Neuronal stem cell (in vitro differentiated cells): ENCODE data around the gene TOX2.

Source experiments
- DNase-seq: peaks from one replicate; pipeline ENCODE4 v3.0.0-alpha.2; 2013; ENCODE audit warnings: low spot score
- H2AFZ ChIP-seq: one replicate; pipeline ENCODE4 v1.6.1; 2013; ENCODE audit warnings: mild to moderate bottlenecking, low read length, inconsistent platforms
- H2AK5ac ChIP-seq: 2 replicates; pipeline ENCODE4 v1.6.1; 2013; ENCODE audit warnings: low read depth, mild to moderate bottlenecking, inconsistent platforms, low read length, moderate library complexity, mixed read lengths
- H2BK120ac ChIP-seq: 2 replicates; pipeline ENCODE4 v1.6.1; 2013; ENCODE audit warnings: low read depth, mild to moderate bottlenecking, inconsistent platforms, low read length, moderate library complexity, mixed read lengths
- H2BK12ac ChIP-seq: one replicate; pipeline ENCODE4 v1.6.1; 2013; ENCODE audit warnings: low read length, inconsistent platforms
- H2BK15ac ChIP-seq: 2 replicates; pipeline ENCODE4 v1.6.1; 2013; ENCODE audit warnings: mild to moderate bottlenecking, low read length, inconsistent platforms, mixed read lengths
- H2BK5ac ChIP-seq: one replicate; pipeline ENCODE4 v1.6.1; 2013; ENCODE audit warnings: inconsistent platforms, mild to moderate bottlenecking, low read length, moderate library complexity
- H3K14ac ChIP-seq: one replicate; pipeline ENCODE4 v1.6.1; 2013; ENCODE audit warnings: low read length, inconsistent platforms
- H3K18ac ChIP-seq: 2 replicates; pipeline ENCODE4 v1.6.1; 2013; ENCODE audit warnings: low read length, inconsistent platforms
- H3K23ac ChIP-seq: 2 replicates; pipeline ENCODE4 v1.6.1; 2013; ENCODE audit warnings: low read depth, mild to moderate bottlenecking, mixed read lengths, low read length, inconsistent platforms; ENCODE audit not compliant: poor library complexity
- H3K27ac ChIP-seq: replicated peaks from 3 replicates; pipeline ENCODE4 v1.5.1; 2013; ENCODE audit warnings: low read length, inconsistent platforms
- H3K27me3 ChIP-seq, 3 experiments: 2 replicates each; pipeline ENCODE4 v1.6.1; 2013; ENCODE audit warnings: low read length in 3 of 3, mild to moderate bottlenecking in 2 of 3, inconsistent platforms in 1 of 3, low read depth in 1 of 3, mixed read lengths in 1 of 3, moderate library complexity in 1 of 3; ENCODE audit not compliant: control insufficient read depth in 3 of 3, insufficient read depth in 3 of 3
- H3K36me3 ChIP-seq, 2 donors: replicated peaks in 1 of 2; 2 replicates each; pipeline ENCODE4 v1.6.1; 2013; ENCODE audit warnings: low read length in 2 of 2; ENCODE audit not compliant: control insufficient read depth in 2 of 2, insufficient read depth in 2 of 2
- H3K4ac ChIP-seq: 2 replicates; pipeline ENCODE4 v1.6.1; 2013; ENCODE audit warnings: inconsistent platforms, mild to moderate bottlenecking, low read length, moderate library complexity
- H3K4me1 ChIP-seq, 2 donors: 1 replicate in 1 of 2; 2 replicates in 1 of 2; pipeline ENCODE4 v1.6.1; 2013; ENCODE audit warnings: low read length in 2 of 2, low read depth in 1 of 2; ENCODE audit not compliant: control insufficient read depth in 2 of 2, insufficient read depth in 1 of 2
- H3K4me2 ChIP-seq: one replicate; pipeline ENCODE4 v1.6.1; 2013; ENCODE audit warnings: mild to moderate bottlenecking, low read length, inconsistent platforms; ENCODE audit not compliant: insufficient read depth, poor library complexity, severe bottlenecking
- H3K4me3 ChIP-seq, 2 donors: 2 replicates each; pipeline ENCODE4 v1.5.1; 2013; ENCODE audit warnings: low read length in 2 of 2, mild to moderate bottlenecking in 2 of 2, inconsistent platforms in 1 of 2, moderate library complexity in 1 of 2
- H3K79me1 ChIP-seq: one replicate; pipeline ENCODE4 v1.6.1; 2013; ENCODE audit warnings: low read depth, mild to moderate bottlenecking, inconsistent platforms, low read length, moderate library complexity
- H3K9ac ChIP-seq: one replicate; pipeline ENCODE4 v1.6.1; 2013; ENCODE audit warnings: mild to moderate bottlenecking, low read depth, low read length, inconsistent platforms; ENCODE audit not compliant: poor library complexity
- H3K9me3 ChIP-seq, 2 donors: replicated peaks in 1 of 2; 2 replicates each; pipeline versions ENCODE3 to v1.6.1; 2013; ENCODE audit warnings: low read length in 2 of 2, mild to moderate bottlenecking in 2 of 2, inconsistent platforms in 1 of 2, low read depth in 1 of 2, mixed read lengths in 1 of 2, moderate library complexity in 1 of 2; ENCODE audit not compliant: control insufficient read depth in 2 of 2, insufficient read depth in 1 of 2
- H4K8ac ChIP-seq: one replicate; pipeline ENCODE4 v1.6.1; 2013; ENCODE audit warnings: low read depth, mild to moderate bottlenecking, inconsistent platforms, low read length, moderate library complexity
- H4K91ac ChIP-seq: one replicate; pipeline ENCODE4 v1.6.1; 2013; ENCODE audit warnings: low read length, low read depth, mild to moderate bottlenecking, inconsistent platforms; ENCODE audit not compliant: poor library complexity
- WGBS, 2 donors: extraction: QIAGEN DNeasy Blood & Tissue Kit; methylation state at CpG; one replicate each; pipeline ENCODE4 v1.1.7; 2013; ENCODE audit warnings: missing lambda C conversion rate in 2 of 2, mixed read lengths in 1 of 2; ENCODE audit not compliant: insufficient read length in 2 of 2, insufficient replicate concordance in 1 of 2; ENCODE audit errors: extremely low coverage in 2 of 2; 5-methylcytosine and 5-hydroxymethylcytosine counted together

The TOX2 gene

DNA sequence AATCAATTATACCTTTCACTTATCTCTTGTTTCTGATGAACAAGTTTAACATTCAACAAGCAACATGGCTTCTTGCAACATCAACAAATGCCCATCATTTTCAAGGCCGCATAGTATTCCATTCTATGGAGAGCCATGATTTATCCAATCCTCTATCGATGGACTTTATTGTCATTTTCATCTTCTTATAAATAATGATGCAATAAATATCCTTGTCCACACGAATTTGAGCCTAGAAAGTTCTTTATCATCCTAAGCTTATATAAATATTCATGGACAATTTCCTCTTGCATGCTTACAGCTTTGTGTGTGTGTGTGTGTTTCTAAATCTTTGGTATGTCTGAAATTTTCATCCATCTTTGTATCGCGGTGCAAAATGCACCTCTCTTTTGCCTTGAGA is 29.1 kb downstream of the TOX2 start:
- H4K8ac ChIP-seq = no peak overlapping the region
- H3K36me3 ChIP-seq = no peaks in the 10 kb centered on the region
- H2BK12ac ChIP-seq = no peak overlapping the region
- DNase-seq = no peak
- no peaks in the 10 kb centered on the region for H3K79me1 ChIP-seq
- H3K27ac ChIP-seq = no peak overlapping the region
- no peak overlapping the region for H2AK5ac ChIP-seq
- H3K27me3 ChIP-seq = peaks cover 0 to 3% (median 0%) of the 10 kb centered on the region in 3 experiments
- H2BK120ac ChIP-seq = no peak overlapping the region
- WGBS, 2 donors = no CpG with 5 or more reads among the region's 5 CpGs
- no peak overlapping the region for H3K4me3 ChIP-seq
- no peak overlapping the region for H3K4ac ChIP-seq
- no peak overlapping the region for H3K23ac ChIP-seq
- no peak overlapping the region for H3K14ac ChIP-seq
- no peaks in the 10 kb centered on the region for H3K9me3 ChIP-seq
- H4K91ac ChIP-seq = no peak overlapping the region
- H2BK15ac ChIP-seq = no peak overlapping the region
- H3K9ac ChIP-seq = no peak overlapping the region
- peaks cover 0 to 2% of the 10 kb centered on the region in 2 donors for H3K4me1 ChIP-seq
- no peak overlapping the region for H2AFZ ChIP-seq
- H2BK5ac ChIP-seq = no peak overlapping the region
- no peak overlapping the region for H3K4me2 ChIP-seq
- H3K18ac ChIP-seq = no peak overlapping the region

DNA sequence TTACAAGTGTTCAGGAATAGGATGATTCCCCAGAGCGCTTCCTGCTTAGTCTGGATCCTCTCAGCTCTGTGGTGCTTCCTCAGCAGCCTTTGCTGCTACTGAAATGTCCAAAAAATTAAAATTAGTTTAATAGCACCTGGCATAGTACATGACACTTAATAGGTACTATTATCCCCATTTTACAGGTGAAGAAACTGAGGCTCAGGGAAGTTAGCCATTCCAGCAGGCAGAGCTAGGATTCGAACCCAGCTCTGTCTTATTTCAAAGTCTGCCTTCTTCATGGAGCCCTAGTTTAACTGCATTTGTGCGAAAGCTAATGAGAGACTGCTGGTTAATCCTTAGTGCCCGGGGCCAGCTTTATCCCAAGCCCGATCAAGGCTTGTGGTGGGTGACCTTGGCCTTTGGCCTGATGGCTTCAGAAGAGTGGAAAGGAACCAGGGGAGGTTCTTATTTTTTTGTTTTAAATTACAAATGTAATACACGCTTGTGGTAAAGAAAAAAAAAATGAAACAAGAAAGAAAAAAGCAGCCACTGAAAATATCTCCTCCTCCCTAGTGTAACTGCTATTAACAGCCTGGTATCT is 30.1 kb downstream of the TOX2 start:
- WGBS, 2 donors = no CpG with 5 or more reads among the region's 6 CpGs
- DNase-seq = no peak
- H3K4ac ChIP-seq = no peak overlapping the region
- no peak overlapping the region for H2BK120ac ChIP-seq
- no peak overlapping the region for H3K27ac ChIP-seq
- no peaks in the 10 kb centered on the region for H3K79me1 ChIP-seq
- H3K36me3 ChIP-seq = no peaks in the 10 kb centered on the region
- H3K9ac ChIP-seq = no peak overlapping the region
- H4K91ac ChIP-seq = no peak overlapping the region
- H2BK5ac ChIP-seq = no peak overlapping the region
- H3K14ac ChIP-seq = no peak overlapping the region
- no peak overlapping the region for H3K4me3 ChIP-seq
- peaks cover 0 to 4% of the 10 kb centered on the region in 2 donors for H3K4me1 ChIP-seq
- H3K23ac ChIP-seq = no peak overlapping the region
- H2BK15ac ChIP-seq = no peak overlapping the region
- H2AK5ac ChIP-seq = no peak overlapping the region
- no peaks in the 10 kb centered on the region for H3K9me3 ChIP-seq
- H3K4me2 ChIP-seq = no peak overlapping the region
- no peak overlapping the region for H3K18ac ChIP-seq
- H4K8ac ChIP-seq = no peak overlapping the region
- peaks cover 0 to 3% (median 0%) of the 10 kb centered on the region in 3 experiments for H3K27me3 ChIP-seq
- no peak overlapping the region for H2AFZ ChIP-seq
- H2BK12ac ChIP-seq = no peak overlapping the region

DNA sequence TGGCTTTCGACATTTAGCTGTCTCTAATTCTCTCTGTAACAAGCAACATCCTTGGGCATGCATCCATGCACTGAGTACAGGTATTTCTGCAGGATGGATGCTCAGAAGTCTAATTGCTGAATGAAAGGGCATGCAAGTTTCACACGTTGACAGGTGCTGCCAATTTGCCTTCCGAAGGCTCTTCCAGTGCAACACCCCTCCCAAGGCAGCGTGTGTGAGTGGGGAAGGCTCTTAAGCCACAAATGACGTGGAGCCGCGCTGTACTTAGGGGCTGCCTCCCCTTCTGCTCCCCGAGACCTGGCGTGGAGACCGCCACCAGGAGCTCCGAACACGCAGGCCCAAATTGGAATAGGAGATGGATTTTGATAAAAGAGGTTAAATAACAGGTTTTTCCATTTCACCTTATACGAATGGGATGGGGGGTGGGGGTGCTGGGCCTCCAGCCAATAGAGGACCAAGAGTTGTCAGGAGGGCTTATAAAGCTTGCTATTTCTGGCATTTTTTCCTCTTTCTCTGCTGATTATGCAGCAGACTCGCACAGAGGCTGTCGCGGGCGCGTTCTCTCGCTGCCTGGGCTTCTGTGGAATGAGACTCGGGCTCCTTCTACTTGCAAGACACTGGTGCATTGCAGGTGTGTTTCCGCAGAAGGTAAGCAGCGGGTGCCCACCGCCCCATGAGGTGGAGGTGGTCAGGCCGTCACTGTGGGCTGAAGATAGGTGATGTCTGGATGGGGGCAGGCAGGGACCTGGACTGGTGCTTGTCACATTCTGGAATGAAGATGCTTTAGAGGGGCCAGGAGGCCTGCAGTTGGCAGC is 30.9 kb downstream of the TOX2 start:
- Histone ChIP-seq H2BK12ac (no peak overlapping the region), H3K23ac (no peak overlapping the region), H3K9ac (no peak overlapping the region), H2AK5ac (no peak overlapping the region), H2BK15ac (no peak overlapping the region), H3K36me3 (no peaks in the 10 kb centered on the region), H3K27me3 (peaks cover 0 to under 1% (median 0%) of the 10 kb centered on the region in 3 experiments), H3K4ac (no peak overlapping the region), H3K79me1 (no peaks in the 10 kb centered on the region), H4K91ac (no peak overlapping the region), H2BK120ac (no peak overlapping the region), H3K18ac (peak overlapping the region; percentile 67), H3K14ac (no peak overlapping the region), H4K8ac (no peak overlapping the region), H3K4me3 (no peak overlapping the region), H3K4me1 (peaks cover 0 to 5% of the 10 kb centered on the region in 2 donors), H2BK5ac (no peak overlapping the region), H3K9me3 (no peaks in the 10 kb centered on the region), H3K27ac (no peak overlapping the region), H3K4me2 (no peak overlapping the region), H2AFZ (no peak overlapping the region)
- no CpG with 5 or more reads among the region's 24 CpGs for WGBS, 2 donors
- DNase-seq = no peak

DNA sequence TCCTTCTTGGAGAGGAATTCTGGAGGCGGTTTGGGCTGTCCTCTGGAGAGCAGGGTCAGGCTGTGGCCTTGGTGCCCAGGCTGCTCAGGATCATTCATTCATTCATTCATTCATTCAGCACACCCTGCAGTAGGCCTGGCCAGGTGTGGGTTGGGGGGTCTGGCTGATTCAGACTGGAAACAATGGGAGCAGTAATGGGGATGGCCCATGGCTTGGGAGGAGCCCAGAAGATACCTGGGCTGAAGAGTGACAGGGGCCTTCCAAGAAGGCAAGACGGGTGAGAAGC is 31.5 kb downstream of the TOX2 start:
- no peak overlapping the region for H2AK5ac ChIP-seq
- H2BK120ac ChIP-seq = no peak overlapping the region
- WGBS, 2 donors = no CpG with 5 or more reads among the region's 2 CpGs
- no peak overlapping the region for H3K4me2 ChIP-seq
- no peak overlapping the region for H3K27ac ChIP-seq
- H3K79me1 ChIP-seq = no peaks in the 10 kb centered on the region
- H3K14ac ChIP-seq = no peak overlapping the region
- no peak overlapping the region for H3K4me3 ChIP-seq
- no peak overlapping the region for H2AFZ ChIP-seq
- H2BK15ac ChIP-seq = no peak overlapping the region
- H3K9me3 ChIP-seq = no peaks in the 10 kb centered on the region
- no peak overlapping the region for H2BK12ac ChIP-seq
- peaks cover 0 to 5% of the 10 kb centered on the region in 2 donors for H3K4me1 ChIP-seq
- H3K23ac ChIP-seq = no peak overlapping the region
- H3K9ac ChIP-seq = no peak overlapping the region
- H3K36me3 ChIP-seq = no peaks in the 10 kb centered on the region
- no peak overlapping the region for H3K4ac ChIP-seq
- no peak overlapping the region for H4K91ac ChIP-seq
- no peaks in the 10 kb centered on the region for H3K27me3 ChIP-seq
- H2BK5ac ChIP-seq = no peak overlapping the region
- H4K8ac ChIP-seq = no peak overlapping the region
- peak overlapping the region; percentile 2 for H3K18ac ChIP-seq
- DNase-seq = no peak
